ENCODE measurements around the gene FXYD1.

FXYD1 gene

DNA sequence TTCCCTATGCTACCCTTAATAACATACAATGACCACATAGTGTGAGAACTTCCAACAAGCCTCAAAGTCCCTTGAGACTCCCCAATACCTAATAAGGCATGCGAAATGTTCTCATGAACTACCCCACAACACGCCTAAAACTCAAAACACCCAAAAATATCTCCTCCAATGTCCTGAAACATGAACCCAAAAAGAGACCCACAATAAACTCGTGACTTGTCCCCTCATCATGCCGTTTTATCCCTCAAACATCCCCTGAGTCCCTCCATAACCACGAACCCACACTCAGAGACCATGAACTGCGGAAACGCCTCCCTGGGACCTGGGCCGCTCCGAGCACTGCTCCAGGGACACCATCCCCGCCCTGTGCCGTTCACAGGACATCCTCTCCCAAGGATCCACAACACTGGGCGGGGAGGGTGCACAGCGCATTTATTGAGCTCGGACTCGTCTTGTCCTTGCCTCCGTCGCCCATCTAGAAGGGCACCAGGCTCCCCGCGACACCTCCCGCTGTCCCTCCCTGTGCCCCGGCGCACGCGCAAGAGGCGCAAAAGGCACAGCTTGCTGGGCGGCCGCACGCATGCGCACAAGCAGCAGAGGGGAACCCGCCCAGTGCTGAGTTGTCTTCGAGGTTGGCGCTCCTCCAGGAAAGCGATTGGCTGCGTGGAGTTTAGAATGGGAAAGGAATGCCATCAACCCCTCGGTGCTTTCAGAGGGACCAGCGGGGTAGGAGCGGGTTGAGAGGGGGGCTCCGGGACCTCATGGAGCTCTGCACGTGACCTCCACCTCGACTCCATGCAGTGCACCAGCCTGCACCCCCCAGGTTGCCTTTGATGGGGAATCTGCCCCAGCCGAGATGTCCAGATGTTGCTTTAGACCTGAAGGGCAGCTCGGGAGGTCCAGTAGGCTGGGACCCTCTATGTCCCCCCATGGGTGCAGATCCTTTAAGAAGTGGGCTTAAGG is 14.2 kb upstream of the FXYD1 start:
- H4K20me1 ChIP-seq (ENCODE audit: insufficient read depth, low read length), result no peaks in the 10 kb centered on the region
- no peak overlapping the region for H3K27ac ChIP-seq (ENCODE audit: low read length)
- H3K4me1 ChIP-seq (ENCODE audit: low read length), result peaks cover 19% of the 10 kb centered on the region
- peak overlapping the region; percentile 72 for H3K4me3 ChIP-seq (ENCODE audit: low read length)
- H3K79me2 ChIP-seq (ENCODE audit: low read length), result no peaks in the 10 kb centered on the region
- H3K9me3 ChIP-seq (ENCODE audit: insufficient read depth, low read length), result no peaks in the 10 kb centered on the region
- H3K36me3 ChIP-seq (replicated peaks; ENCODE audit: low read depth, low read length), result no peaks in the 10 kb centered on the region
- peak overlapping the region; percentile 48 for H2AFZ ChIP-seq (ENCODE audit: low read depth, low read length)
- H3K4me2 ChIP-seq (ENCODE audit: low read length), result peak overlapping the region; percentile 67
- H3K27me3 ChIP-seq (ENCODE audit: low read depth, low read length), result no peaks in the 10 kb centered on the region
- H3K9ac ChIP-seq (ENCODE audit: low read length), result peak overlapping the region; percentile 47; the same call in 1 of the 2 replicates
- no peak for TF ChIP-seq EZH2phosphoT487 (IDR thresholded peaks at IDR 0.05; ENCODE audit: low read depth)
- TF ChIP-seq, protein P1, sequence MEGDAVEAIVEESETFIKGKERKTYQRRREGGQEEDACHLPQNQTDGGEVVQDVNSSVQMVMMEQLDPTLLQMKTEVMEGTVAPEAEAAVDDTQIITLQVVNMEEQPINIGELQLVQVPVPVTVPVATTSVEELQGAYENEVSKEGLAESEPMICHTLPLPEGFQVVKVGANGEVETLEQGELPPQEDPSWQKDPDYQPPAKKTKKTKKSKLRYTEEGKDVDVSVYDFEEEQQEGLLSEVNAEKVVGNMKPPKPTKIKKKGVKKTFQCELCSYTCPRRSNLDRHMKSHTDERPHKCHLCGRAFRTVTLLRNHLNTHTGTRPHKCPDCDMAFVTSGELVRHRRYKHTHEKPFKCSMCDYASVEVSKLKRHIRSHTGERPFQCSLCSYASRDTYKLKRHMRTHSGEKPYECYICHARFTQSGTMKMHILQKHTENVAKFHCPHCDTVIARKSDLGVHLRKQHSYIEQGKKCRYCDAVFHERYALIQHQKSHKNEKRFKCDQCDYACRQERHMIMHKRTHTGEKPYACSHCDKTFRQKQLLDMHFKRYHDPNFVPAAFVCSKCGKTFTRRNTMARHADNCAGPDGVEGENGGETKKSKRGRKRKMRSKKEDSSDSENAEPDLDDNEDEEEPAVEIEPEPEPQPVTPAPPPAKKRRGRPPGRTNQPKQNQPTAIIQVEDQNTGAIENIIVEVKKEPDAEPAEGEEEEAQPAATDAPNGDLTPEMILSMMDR (IDR thresholded peaks at IDR 0.05; ENCODE audit: low read depth, low read length), result no peak

DNA sequence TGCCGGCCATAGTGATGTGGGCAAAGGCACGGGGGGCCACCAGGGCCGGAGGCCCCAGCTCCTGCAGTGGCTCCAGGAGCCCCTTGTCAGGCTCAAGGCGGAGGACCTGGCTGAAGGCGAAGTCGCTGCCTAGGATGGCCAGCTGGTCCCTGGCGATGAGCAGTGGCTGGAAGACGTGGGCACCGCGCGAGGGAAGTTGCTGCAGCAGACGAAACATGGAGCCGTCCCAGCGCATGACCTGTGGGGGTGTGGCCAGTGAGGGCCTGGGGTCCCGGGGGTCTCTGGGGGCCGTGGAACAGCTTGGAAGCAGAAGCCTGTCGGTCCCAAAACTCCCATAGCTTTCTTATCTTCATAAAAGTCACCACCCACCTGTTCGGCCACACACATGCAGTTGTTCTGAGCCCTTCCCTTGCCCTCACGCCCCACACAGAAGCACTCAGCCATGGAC is 13.3 kb upstream of the FXYD1 start:
- Histone ChIP-seq H3K4me1 (ENCODE audit: low read length) (peaks cover 22% of the 10 kb centered on the region), H2AFZ (ENCODE audit: low read depth, low read length) (no peak overlapping the region), H3K4me3 (ENCODE audit: low read length) (no peak overlapping the region), H3K36me3 (replicated peaks; ENCODE audit: low read depth, low read length) (no peaks in the 10 kb centered on the region), H3K27me3 (ENCODE audit: low read depth, low read length) (peaks cover 1% of the 10 kb centered on the region; the same call in 1 of the 2 replicates), H3K4me2 (ENCODE audit: low read length) (0 out of 2 replicates have a peak overlapping the region, but pooled peaks have one; percentile 67), H3K27ac (ENCODE audit: low read length) (no peak overlapping the region), H4K20me1 (ENCODE audit: insufficient read depth, low read length) (no peaks in the 10 kb centered on the region), H3K9me3 (ENCODE audit: insufficient read depth, low read length) (no peaks in the 10 kb centered on the region), H3K79me2 (ENCODE audit: low read length) (no peaks in the 10 kb centered on the region), H3K9ac (ENCODE audit: low read length) (no peak overlapping the region)
- TF ChIP-seq, protein P1 (IDR thresholded peaks at IDR 0.05; ENCODE audit: low read depth, low read length), result no peak
- no peak for TF ChIP-seq EZH2phosphoT487 (IDR thresholded peaks at IDR 0.05; ENCODE audit: low read depth)

DNA sequence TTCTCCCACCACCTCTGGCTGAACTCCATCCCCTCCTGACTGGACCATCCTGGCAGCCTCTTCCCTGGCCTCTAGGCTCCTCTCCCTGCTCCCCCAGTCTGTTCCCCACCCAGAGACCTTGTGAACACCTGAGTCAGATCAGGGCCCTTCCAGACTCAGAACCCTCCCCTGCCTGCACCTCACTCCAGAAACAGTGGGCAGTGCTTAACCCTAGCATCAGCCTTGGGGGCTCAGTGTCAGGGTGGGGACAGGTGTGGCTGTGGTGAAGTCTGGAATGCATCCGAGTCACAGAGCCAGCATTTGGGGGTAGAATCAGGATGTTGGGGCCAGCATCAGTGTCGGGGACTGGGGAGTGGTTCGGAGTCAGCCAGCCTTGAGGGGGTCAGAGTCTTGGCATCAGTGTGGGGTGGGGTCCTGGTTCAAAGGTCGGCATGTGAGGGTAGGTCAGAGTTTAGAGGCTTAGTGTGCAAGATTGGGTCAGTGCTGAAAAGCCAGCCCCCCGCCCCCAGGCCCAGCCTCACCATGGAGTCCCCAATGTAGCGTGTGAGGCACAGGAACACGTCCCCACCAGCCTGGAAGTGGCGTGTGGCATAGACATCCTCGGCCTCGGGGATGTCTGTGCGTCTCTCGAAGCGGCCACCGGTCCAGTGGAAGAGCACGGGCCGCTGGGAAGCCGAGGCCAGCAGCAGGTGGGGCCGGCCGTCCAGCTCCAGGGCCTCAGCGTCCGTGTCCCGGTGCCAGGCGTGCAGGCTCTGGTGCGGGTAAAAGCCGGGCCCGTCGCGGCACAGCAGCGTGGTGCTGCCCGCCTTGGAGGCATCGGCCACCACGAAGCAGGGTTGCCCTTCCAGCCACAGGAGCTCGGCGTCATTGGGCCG is 12.6 kb upstream of the FXYD1 start:
- peaks cover 15% of the 10 kb centered on the region for H3K4me1 ChIP-seq (ENCODE audit: low read length)
- no peak overlapping the region for H3K4me3 ChIP-seq (ENCODE audit: low read length)
- H3K4me2 ChIP-seq (ENCODE audit: low read length), result no peak overlapping the region
- no peaks in the 10 kb centered on the region for H3K9me3 ChIP-seq (ENCODE audit: insufficient read depth, low read length)
- no peaks in the 10 kb centered on the region for H4K20me1 ChIP-seq (ENCODE audit: insufficient read depth, low read length)
- no peak overlapping the region for H3K9ac ChIP-seq (ENCODE audit: low read length)
- peaks cover 6% of the 10 kb centered on the region; the same call in 1 of the 2 replicates for H3K27me3 ChIP-seq (ENCODE audit: low read depth, low read length)
- no peak overlapping the region for H3K27ac ChIP-seq (ENCODE audit: low read length)
- H3K79me2 ChIP-seq (ENCODE audit: low read length), result no peaks in the 10 kb centered on the region
- TF ChIP-seq, protein P1 (IDR thresholded peaks at IDR 0.05; ENCODE audit: low read depth, low read length), result no peak
- TF ChIP-seq EZH2phosphoT487 (IDR thresholded peaks at IDR 0.05; ENCODE audit: low read depth), result no peak
- H3K36me3 ChIP-seq (replicated peaks; ENCODE audit: low read depth, low read length), result no peaks in the 10 kb centered on the region
- no peak overlapping the region for H2AFZ ChIP-seq (ENCODE audit: low read depth, low read length)

All from OCI-LY3 (cell line).